NAMALWA (cell line): Measurements from ENCODE around the gene CYTH4.

Experiments
- DNase-seq: peaks from one replicate; pipeline ENCODE4 v3.0.0-alpha.2; 2015; ENCODE audit warnings: low spot score

The CYTH4 gene

DNA sequence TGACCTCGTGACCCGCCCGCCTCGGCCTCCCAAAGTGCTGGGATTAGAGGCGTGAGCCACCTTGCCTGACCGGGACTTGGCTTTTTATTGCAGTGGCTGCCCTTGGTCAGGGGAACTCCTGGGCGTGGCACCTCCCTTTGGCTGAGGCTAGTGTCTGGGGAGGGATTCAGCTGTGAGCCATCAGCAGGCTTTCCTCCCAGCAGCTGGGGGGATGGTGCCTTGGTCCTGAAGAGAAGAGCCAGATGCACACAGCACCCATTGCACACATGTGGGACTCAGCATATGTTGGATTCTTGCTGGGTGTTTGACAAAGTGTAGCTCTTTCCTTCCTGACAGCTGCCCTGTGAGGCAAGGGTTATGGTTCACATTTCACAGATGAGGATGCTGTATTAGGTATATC lies 8.4 kb downstream of the CYTH4 start:
- DNase-seq: no peak

- DNase-seq: no peak
Measured at GRCh38 chr22:37291559-37292298, 9.4 kb downstream of the CYTH4 start.

- DNase-seq: no peak
Measured at GRCh38 chr22:37292641-37293040, 10.3 kb downstream of the CYTH4 start.

GRCh38 chr22:37293172-37293571 lies 10.9 kb downstream of the CYTH4 start:
- no peak for DNase-seq

DNA sequence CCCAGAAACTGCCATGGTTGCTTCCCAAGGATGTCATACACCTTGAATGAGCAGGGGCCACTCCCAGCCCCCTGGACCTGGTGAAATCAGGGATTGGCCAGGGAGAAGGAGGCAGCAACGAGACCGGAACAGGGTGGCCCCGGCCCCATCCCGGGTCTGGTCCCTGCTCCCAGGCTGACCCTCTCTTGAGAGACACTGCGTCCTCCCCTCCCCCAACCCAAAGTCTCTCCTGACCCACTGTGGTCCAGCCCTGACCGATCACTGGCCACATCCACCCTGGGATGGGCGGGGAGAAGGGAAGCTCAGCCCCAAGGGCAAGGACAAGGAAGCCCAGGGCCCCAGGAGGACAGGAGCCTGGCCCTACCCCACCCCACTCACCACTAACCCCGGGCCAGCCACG lies 12.4 kb downstream of the CYTH4 start:
- DNase-seq: no peak

DNA sequence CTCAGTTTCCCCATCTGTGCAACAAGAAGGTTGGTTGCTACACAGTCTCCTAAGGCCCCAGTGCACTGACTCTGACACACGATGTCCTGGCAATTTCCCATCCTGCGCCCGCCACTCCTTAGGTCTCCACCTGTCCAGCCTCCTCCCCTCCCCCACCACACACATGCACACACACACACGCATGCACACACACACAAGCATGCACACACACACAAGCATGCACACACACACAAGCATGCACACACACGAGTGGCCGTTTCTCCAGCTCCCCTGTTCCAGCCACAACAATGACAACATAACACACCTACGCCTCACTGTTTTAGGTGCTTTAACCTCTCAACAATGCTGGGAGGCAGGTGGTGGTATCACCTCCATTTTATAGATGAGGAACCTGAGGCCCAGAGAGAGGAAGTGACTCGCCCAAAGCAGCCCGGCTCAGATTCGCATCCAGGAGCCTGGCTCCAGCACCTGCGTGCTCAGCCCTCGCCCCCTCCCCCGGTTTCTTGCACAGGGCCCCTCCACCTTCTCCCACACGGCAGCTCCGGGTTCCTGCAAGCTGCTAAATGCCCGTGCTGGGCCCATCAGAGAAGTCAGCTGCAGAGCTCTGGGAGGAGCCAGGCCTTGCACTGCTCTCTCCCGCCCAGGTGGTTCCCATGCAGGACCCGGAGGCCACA lies 13.0 kb downstream of the CYTH4 start:
- peak; percentile 42 for DNase-seq

DNA sequence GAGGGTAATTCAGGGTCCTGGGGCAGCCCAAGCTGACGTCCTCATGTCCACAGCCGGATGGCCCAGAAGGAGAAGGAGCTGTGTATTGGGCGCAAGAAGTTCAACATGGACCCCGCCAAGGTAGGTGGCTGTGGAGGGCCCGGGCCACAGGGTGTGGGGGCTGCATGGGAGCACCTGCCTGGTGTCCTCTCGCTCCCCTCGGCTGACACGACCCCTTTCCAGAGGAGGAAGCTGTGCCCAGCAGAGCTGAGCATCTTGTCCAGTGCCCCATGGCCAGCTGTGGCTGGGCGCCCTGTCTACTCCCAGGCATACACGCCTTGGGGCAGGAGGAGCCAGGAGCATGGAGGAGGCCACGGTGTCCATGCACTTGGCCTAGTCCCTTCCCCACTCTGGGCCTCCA lies 13.6 kb downstream of the CYTH4 start:
- no peak for DNase-seq

DNA sequence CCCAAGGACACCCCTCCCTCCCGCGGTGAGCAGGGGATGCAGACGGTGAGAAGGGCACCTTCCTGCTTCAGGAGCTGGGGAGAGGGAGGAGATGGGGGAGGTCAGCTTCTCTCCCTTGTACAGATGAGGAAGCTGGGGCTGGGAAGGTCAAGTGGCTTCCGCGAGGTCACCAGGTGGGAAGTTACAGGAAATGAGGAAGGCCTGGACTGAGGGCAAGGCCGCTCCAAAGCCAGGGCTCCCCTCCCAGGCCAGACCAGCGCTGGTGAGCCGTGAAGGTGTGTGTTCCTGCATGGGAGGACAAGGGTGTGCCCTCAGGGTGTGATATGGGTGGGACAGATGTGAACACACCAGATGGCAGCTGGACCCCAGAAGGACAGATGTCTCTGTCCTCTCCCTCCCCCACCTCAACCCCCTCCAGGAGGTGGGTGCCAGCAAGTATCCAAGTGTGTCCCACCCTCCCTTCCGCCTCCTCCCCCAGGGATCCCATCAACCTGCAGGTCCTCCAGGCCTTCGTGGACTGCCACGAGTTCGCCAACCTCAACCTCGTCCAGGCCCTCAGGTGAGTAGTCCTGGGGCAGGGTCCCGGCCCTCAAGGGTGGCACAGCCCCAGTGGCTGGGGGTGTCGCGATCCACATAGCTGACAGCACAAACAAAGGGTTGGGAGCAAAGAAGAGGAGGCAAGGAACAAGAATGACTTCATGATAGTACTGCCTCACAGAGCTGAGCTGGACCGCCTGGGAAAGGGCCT lies 16.6 kb downstream of the CYTH4 start:
- DNase-seq: no peak

DNA sequence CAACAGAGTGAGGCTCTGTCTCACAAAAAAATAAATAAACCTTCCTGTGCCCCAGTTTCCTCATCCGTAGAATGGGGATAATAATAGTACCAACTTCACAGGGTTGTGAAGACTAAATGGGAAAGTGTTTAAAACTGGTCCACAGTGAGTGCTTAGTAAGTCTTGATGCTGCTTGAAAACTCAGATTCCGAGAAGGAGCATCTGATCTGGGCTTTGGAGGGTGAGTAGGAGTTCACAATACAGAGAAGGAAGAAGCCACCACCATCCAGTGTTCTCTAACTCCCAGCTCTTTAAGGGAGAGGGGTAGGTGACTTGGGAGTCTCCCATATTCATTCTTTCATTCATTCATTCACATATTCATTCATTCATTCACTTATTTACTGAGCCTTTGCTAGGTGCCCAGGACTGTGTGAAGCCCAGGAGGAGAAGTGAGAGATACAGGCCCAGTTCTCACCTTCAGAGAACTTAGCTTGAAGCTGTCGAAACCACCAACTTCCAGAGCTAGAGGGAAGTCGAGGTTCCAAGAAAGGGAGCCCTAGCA lies 17.7 kb downstream of the CYTH4 start:
- DNase-seq: no peak

DNA sequence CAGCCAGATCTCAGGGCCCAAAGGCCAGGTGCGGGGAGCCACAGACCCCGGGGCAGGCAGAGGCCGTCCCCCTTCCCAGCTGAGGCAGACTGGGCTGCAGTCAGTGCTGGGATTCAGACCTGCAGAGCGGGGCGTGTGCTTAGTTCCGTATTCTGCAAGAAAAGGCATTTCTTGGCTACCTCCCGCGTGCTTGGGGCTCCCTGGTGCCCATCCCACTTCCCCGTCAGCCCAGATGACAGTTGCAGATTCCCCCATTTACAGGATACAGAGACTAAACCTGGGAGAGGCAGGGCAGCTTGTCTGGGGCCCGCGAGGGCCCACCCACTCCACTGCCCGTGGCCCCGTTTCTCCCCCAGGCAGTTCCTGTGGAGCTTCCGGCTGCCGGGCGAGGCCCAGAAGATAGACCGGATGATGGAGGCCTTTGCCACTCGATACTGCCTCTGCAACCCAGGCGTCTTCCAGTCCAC lies 18.3 kb downstream of the CYTH4 start:
- no peak for DNase-seq

DNA sequence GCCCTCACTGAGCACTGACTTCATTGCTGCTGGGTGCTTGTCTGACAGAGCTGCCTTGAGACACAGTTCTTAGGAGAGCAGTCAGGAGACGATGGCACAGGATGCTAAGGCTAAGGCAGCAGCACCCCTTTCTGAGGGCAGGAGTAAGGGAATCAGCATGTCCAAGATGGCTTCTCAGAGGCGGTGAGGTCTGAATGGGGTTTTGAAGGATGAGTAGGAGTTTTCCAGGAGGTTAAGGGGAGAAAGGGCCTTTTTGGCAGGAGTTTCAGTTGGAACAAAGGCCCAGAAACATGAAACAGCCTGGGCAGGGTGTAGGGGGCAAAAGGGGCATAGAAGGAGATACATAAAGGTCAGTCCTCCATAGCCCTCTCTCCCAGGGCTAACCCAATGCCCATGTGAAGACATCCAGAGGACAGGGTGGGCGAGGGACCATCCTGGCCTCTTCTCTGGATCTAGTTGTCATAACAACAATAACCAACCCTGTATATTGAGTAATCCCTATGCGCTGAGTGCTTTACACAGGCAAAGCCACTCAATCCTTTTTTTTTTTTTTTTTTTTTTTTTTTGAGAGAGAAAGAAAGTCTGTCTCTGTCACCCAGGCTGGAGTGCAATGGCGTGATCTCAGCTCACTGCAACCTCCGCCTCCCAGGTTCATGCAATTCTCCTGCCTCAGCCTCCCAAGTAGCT lies 19.0 kb downstream of the CYTH4 start:
- DNase-seq: no peak

GRCh38 chr22:37302674-37303555 lies 20.6 kb downstream of the CYTH4 start:
- no peak for DNase-seq

DNA sequence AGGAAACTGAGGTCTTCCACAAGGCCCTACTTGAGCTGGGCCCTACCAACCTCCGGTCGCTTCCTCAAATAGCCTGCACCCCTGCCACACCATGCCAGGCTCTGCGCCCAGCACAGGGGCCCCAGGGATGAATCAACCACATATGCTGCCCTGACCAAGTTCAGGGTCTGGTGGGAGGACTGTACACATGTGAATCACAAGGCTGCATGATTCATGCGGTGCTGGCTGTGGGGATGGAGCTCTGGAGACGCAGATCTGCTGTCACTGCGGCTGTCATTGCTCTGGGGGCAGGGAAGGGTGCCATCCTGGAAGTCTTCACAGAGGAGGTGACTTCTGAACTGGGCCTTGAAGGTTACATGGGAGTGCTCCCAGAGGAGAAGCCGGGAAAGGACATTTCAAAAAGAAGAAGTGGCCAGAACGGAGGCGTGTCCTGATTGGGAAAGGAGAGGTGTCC lies 21.5 kb downstream of the CYTH4 start:
- DNase-seq: no peak

GRCh38 chr22:37304595-37305343 lies 22.5 kb downstream of the CYTH4 start:
- DNase-seq: no peak

DNA sequence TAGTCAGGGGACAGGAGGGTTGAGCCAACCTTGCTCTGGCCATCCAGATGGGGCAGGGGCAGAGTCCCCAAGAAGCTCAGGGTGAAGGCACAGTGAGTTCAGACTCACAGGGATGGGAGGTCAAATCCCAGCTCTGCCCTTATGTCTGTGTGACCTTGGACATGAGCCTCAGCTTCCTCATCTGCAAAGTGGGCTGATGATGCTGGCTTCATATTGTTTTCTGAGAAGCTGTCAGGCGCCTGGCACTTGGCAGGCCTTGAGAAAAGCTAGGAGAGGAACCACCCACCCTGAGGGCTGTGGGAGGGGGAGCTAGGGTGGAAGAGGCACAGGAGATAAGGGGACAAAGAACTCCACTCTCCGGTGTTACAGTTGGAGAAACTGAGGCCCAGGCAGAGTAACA lies 23.6 kb downstream of the CYTH4 start:
- no peak for DNase-seq

DNA sequence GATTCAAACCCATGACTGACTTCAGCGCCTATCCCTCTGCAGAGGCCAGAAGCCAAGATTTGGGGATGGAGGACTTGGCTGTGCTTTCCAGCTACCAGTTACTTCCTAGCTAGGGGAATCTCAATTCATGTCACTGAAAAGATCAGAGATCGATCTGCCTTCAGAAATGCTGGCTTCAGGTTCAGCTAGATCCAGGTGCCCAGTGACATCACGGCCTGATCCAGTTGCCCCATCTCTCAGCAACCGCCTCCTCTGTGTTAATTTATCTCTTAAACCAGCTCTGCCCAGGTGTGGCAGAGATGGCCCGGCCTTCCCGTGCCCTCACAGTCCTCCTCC lies 24.2 kb downstream of the CYTH4 start:
- DNase-seq: no peak

DNA sequence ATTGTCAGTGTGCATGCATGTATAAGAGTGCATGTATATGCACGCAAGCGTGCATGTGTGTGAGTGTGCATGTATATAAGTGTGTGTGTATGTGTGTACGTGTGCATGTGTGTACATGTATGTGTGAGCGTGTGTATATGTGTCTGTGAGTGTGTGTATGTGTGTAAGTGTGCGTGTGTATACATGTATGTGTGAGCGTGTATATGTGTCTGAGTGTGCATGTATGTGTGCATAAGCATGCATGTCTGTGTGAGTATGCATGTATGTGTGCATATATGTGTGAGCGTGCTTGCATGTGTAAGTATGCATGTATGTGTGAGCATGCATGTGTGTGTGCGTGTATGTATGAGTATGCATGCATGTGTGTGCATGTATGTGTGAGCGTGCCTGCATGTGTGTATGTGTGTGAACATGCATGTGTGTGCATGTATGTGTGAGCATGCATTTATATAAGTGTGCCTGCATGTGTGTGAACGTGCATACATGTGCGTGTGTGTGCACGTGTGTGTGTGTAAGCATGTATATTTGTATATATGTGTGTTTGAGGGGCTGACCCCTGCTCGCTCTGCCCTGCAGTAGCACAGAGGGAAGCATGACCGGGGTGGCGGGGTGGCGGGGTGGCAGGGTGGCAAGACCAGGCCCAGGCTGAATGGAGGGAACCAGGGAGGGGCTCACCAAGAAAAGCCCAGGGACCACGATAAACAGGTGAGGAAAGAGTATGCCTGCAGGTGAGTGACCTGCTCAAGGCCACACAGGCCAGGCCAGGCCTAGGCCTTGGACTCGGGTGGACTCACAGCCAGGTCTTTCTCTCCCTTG lies 26.3 kb downstream of the CYTH4 start:
- DNase-seq: no peak

DNA sequence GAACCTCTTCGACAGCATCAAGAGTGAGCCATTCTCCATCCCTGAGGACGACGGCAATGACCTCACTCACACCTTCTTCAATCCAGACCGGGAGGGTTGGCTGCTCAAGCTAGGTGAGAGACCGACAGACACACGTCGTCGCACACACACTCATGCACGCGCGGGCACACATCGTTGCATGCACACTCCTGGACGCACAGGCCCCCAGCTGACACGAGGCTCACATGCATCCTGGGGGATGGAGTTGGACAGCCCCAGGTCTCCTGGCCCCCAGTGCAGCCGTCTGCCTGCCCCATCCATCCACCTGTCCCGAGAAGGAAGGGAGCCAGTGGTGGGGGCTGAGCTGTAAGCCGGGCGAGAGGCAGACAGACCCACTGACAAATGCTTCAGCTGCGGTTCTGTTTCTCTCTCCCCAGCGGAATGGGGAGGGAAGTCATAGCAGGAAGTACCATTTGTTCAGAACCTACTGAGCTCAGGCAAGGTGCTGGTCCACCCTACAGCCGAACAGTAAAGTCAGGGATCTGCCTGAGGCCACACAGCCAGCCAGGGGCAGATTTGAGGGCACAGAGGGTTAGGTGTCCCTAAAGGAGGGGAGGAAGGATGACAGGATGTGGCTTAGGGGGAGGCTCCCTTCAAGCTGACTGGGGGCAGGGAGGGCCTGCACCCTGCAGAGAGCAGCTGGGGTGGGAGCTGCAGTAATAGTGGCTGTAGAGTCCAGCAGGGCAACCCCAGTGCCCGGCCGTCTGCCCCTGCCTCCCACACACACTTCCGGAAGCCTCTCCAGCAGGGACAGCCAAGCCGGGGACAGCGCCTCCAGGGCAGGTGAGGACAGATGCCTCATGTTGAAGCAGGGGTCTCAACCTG lies 27.1 kb downstream of the CYTH4 start:
- peak; percentile 34 for DNase-seq
